HepG2 (cell line): Measurements from ENCODE around the gene MED1. TPM values are rescaled to one million over a fixed set of nuclear protein-coding genes. Genes with fewer than 3 reads are reported as not detected.

Experiments used
- CREM ChIP-seq, 2 experiments: sonication (generic) in 1 of 2; formaldehyde crosslinking in 1 of 2; IDR thresholded peaks; 2 replicates each; pipeline versions ENCODE4 v1.4.0 to v1.6.1; 2016 to 2020; ENCODE audit warnings: antibody characterized with exemption in 1 of 2, mild to moderate bottlenecking in 1 of 2, missing genetic modification reagents in 1 of 2
- ELF3 ChIP-seq: IDR thresholded peaks from 2 replicates; pipeline ENCODE4 v1.6.1; 2016; ENCODE audit warnings: missing genetic modification reagents, missing compliant biosample characterization
- LCORL ChIP-seq, 2 experiments: fragments of 450-650 bp in 1 of 2; sonication (generic) in 1 of 2; formaldehyde crosslinking in 1 of 2; IDR thresholded peaks; 2 replicates each; pipeline versions ENCODE4 v1.5.0 to v1.6.1; 2017 to 2020; ENCODE audit warnings: antibody characterized with exemption in 1 of 2, missing genetic modification reagents in 1 of 2
- MIER2 ChIP-seq: IDR thresholded peaks from 2 replicates; pipeline ENCODE4 v1.6.1; 2016; ENCODE audit warnings: missing biosample characterization, missing genetic modification reagents
- NFKBIZ ChIP-seq: IDR thresholded peaks from 2 replicates; pipeline ENCODE4 v1.6.1; 2018; ENCODE audit warnings: missing genetic modification reagents, missing compliant biosample characterization
- NFYC ChIP-seq: IDR thresholded peaks from 2 replicates; pipeline ENCODE4 v1.6.1; 2016; ENCODE audit warnings: missing genetic modification reagents, missing compliant biosample characterization
- SETDB1 ChIP-seq: sonication (generic); formaldehyde crosslinking; IDR thresholded peaks from 2 replicates; pipeline ENCODE4 v1.5.1; 2020; ENCODE audit warnings: missing genetic modification reagents, mild to moderate bottlenecking, borderline replicate concordance
- SP2 ChIP-seq: sonication (generic); formaldehyde crosslinking; IDR thresholded peaks from 2 replicates; pipeline ENCODE4 v1.5.1; 2020; ENCODE audit warnings: mild to moderate bottlenecking, missing genetic modification reagents
- SP5 ChIP-seq: IDR thresholded peaks from 2 replicates; pipeline ENCODE4 v1.6.1; 2016; ENCODE audit warnings: low read depth, borderline replicate concordance
- SUZ12 ChIP-seq: fragments of 150-350 bp; IDR thresholded peaks from 2 replicates; pipeline ENCODE4 v1.6.1; 2014; ENCODE audit warnings: low read depth, low read length
- TBX3 ChIP-seq: fragments of 450-650 bp; IDR thresholded peaks from 2 replicates; pipeline ENCODE4 v1.6.1; 2017; ENCODE audit warnings: antibody characterized with exemption, mild to moderate bottlenecking, inconsistent platforms, borderline replicate concordance
- XBP1 ChIP-seq: sonication (generic); formaldehyde crosslinking; IDR thresholded peaks from 2 replicates; pipeline ENCODE4 v1.5.0; 2020; ENCODE audit warnings: missing genetic modification reagents
- ZNF766 ChIP-seq: sonication (generic); formaldehyde crosslinking; IDR thresholded peaks from 2 replicates; pipeline ENCODE4 v1.5.0; 2020; ENCODE audit warnings: missing genetic modification reagents, borderline replicate concordance
- polyA plus RNA-seq, 8 experiments: library from polyadenylated mRNA; depleted of rRNA in 3 of 8; stranded (reverse) in 7 of 8; unstranded in 1 of 8; fragments of >200 nt; fragmentation: Illumina TruSeq in 4 of 8; extraction: Trizol in 4 of 8; gene quantifications; 2 replicates each; pipeline versions ENCODE4 v1.2.1 to v1.2.3, GENCODE V29; 2011 to 2016; ENCODE audit warnings: low read depth in 4 of 8, missing spikeins in 1 of 8, mixed read lengths in 1 of 8; ENCODE audit not compliant: insufficient read depth in 1 of 8
- total RNA-seq, 5 experiments: library from RNA; depleted of rRNA; stranded (reverse); fragments of >200 nt; fragmentation: Illumina TruSeq; extraction: Trizol; gene quantifications; 2 replicates each; pipeline ENCODE4 v1.2.3, GENCODE V29; 2016; ENCODE audit warnings: low read depth in 1 of 5
- TF ChIP-seq, protein P1 (sequence below): sonication (generic); formaldehyde crosslinking; IDR thresholded peaks from 2 replicates; pipeline ENCODE4 v1.9.0; 2021; ENCODE audit warnings: missing genetic modification reagents, borderline replicate concordance
- TF ChIP-seq, protein P2 (sequence below): sonication (generic); formaldehyde crosslinking; IDR thresholded peaks from 2 replicates; pipeline ENCODE4 v1.5.0; 2020; ENCODE audit warnings: mild to moderate bottlenecking, missing genetic modification reagents
- TF ChIP-seq, protein P3 (sequence below): sonication (generic); formaldehyde crosslinking; IDR thresholded peaks from 2 replicates; pipeline ENCODE4 v1.5.0; 2020; ENCODE audit warnings: mild to moderate bottlenecking, missing genetic modification reagents, borderline replicate concordance
- TF ChIP-seq, protein P4 (sequence below): sonication (generic); formaldehyde crosslinking; IDR thresholded peaks from 2 replicates; pipeline ENCODE4 v1.4.0; 2020; ENCODE audit warnings: missing genetic modification reagents
- TF ChIP-seq, protein P5 (sequence below), 2 experiments: sonication (generic) in 1 of 2; formaldehyde crosslinking in 1 of 2; IDR thresholded peaks; 2 replicates each; pipeline versions ENCODE4 v1.4.0 to v1.6.1; 2016 to 2020; ENCODE audit warnings: borderline replicate concordance in 1 of 2, low read depth in 1 of 2, mild to moderate bottlenecking in 1 of 2, missing genetic modification reagents in 1 of 2

MED1 gene
- total and polyA plus RNA-seq, 2 of the 13 experiments (the other 11 are each of a cell fraction or from before 2014, with no cell fraction given) = 37.5 to 40.1 TPM

DNA sequence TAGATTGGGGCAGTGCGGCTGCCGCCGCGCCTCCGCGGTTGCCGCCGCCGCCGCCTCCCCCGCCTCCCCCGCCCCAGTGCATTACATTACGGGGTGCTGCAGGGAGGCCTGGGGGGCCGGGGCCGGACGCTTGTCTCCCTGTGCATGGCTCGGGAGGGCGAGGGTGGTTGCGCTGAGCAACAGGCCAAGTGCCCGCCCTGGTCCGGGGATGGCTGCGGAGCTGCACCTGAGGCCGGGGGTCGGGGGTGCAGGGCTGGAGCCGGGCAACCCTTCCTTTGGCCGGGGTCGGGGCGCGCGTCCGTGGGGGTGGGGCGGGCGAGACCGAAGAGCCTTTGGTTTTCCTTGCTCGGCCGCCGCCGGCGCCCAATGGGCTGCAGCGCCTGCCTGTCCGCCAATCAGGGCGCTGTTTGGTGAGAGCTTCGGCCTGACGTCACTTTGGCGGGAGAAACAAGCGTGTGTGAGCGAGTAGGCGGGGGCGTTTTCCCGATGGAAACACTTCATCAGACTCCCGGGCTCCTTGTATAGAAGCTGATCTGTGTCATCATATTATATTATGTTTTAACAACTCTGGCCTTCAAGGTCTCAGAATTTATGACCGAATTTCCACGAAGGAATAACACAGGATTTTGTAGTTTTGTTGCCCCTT, 48.7 kb downstream of the MED1 start (continued):
- TF ChIP-seq, protein P1, sequence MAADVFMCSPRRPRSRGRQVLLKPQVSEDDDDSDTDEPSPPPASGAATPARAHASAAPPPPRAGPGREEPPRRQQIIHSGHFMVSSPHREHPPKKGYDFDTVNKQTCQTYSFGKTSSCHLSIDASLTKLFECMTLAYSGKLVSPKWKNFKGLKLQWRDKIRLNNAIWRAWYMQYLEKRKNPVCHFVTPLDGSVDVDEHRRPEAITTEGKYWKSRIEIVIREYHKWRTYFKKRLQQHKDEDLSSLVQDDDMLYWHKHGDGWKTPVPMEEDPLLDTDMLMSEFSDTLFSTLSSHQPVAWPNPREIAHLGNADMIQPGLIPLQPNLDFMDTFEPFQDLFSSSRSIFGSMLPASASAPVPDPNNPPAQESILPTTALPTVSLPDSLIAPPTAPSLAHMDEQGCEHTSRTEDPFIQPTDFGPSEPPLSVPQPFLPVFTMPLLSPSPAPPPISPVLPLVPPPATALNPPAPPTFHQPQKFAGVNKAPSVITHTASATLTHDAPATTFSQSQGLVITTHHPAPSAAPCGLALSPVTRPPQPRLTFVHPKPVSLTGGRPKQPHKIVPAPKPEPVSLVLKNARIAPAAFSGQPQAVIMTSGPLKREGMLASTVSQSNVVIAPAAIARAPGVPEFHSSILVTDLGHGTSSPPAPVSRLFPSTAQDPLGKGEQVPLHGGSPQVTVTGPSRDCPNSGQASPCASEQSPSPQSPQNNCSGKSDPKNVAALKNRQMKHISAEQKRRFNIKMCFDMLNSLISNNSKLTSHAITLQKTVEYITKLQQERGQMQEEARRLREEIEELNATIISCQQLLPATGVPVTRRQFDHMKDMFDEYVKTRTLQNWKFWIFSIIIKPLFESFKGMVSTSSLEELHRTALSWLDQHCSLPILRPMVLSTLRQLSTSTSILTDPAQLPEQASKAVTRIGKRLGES (CRISPR knock-in tag) = no peak
- TF ChIP-seq ZNF766 (CRISPR knock-in tag) = no peak
- TF ChIP-seq MIER2 (CRISPR knock-in tag) = no peak
- TF ChIP-seq SP5 (CRISPR knock-in tag) = no peak
- TF ChIP-seq, protein P2, sequence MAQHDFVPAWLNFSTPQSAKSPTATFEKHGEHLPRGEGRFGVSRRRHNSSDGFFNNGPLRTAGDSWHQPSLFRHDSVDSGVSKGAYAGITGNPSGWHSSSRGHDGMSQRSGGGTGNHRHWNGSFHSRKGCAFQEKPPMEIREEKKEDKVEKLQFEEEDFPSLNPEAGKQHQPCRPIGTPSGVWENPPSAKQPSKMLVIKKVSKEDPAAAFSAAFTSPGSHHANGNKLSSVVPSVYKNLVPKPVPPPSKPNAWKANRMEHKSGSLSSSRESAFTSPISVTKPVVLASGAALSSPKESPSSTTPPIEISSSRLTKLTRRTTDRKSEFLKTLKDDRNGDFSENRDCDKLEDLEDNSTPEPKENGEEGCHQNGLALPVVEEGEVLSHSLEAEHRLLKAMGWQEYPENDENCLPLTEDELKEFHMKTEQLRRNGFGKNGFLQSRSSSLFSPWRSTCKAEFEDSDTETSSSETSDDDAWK = no peak
- TF ChIP-seq, protein P3, sequence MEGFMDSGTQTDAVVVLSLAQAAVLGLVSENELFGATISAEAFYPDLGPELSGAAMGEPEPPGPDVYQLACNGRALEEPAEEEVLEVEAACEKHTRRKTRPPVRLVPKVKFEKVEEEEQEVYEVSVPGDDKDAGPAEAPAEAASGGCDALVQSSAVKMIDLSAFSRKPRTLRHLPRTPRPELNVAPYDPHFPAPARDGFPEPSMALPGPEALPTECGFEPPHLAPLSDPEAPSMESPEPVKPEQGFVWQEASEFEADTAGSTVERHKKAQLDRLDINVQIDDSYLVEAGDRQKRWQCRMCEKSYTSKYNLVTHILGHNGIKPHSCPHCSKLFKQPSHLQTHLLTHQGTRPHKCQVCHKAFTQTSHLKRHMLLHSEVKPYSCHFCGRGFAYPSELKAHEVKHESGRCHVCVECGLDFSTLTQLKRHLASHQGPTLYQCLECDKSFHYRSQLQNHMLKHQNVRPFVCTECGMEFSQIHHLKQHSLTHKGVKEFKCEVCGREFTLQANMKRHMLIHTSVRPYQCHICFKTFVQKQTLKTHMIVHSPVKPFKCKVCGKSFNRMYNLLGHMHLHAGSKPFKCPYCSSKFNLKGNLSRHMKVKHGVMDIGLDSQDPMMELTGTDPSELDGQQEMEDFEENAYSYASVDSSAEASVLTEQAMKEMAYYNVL (CRISPR knock-in tag) = no peak
- TF ChIP-seq NFYC (CRISPR knock-in tag) = peak; percentile 93
- peak; percentile 96 for TF ChIP-seq CREM (IDR thresholded peaks at IDR 0.05)
- peak; percentile 68 for TF ChIP-seq CREM (CRISPR knock-in tag; IDR thresholded peaks at IDR 0.05)
- peak; percentile 74 for TF ChIP-seq SP2 (CRISPR knock-in tag)
- TF ChIP-seq SUZ12 = no peak
- TF ChIP-seq ELF3 (CRISPR knock-in tag) = 0 out of 2 replicates have a peak, but pooled peaks have one; percentile 19
- TF ChIP-seq XBP1 (CRISPR knock-in tag) = no peak
- TF ChIP-seq LCORL (IDR thresholded peaks at IDR 0.05) = no peak
- TF ChIP-seq LCORL (CRISPR knock-in tag; IDR thresholded peaks at IDR 0.05) = no peak; the same call in 1 of the 2 replicates
- TF ChIP-seq SETDB1 = no peak
- TF ChIP-seq TBX3 = no peak
- TF ChIP-seq, protein P4, sequence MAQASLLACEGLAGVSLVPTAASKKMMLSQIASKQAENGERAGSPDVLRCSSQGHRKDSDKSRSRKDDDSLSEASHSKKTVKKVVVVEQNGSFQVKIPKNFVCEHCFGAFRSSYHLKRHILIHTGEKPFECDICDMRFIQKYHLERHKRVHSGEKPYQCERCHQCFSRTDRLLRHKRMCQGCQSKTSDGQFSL (CRISPR knock-in tag) = no peak
- TF ChIP-seq, protein P5, sequence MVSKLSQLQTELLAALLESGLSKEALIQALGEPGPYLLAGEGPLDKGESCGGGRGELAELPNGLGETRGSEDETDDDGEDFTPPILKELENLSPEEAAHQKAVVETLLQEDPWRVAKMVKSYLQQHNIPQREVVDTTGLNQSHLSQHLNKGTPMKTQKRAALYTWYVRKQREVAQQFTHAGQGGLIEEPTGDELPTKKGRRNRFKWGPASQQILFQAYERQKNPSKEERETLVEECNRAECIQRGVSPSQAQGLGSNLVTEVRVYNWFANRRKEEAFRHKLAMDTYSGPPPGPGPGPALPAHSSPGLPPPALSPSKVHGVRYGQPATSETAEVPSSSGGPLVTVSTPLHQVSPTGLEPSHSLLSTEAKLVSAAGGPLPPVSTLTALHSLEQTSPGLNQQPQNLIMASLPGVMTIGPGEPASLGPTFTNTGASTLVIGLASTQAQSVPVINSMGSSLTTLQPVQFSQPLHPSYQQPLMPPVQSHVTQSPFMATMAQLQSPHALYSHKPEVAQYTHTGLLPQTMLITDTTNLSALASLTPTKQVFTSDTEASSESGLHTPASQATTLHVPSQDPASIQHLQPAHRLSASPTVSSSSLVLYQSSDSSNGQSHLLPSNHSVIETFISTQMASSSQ (IDR thresholded peaks at IDR 0.05; ENCODE audit: low read depth) = no peak
- TF ChIP-seq, protein P5 (CRISPR knock-in tag; IDR thresholded peaks at IDR 0.05; ENCODE audit: borderline replicate concordance) = no peak
- peak; percentile 44; the same call in 1 of the 2 replicates for TF ChIP-seq NFKBIZ (CRISPR knock-in tag)
